LNCaP clone FGC (cell line): ENCODE results near the gene NAP1L4.
A peak's percentile ranks its signal among the peaks of the same experiment; 100 is the strongest.

Experiments
- DNase-seq: peaks from one replicate; pipeline ENCODE4 v3.0.0-alpha.2; 2011; ENCODE audit warnings: low read depth
- H3K4me3 ChIP-seq: 2 replicates; pipeline ENCODE4 v1.5.1; 2011; ENCODE audit warnings: mild to moderate bottlenecking, low read depth, low read length, control low read depth
- TF ChIP-seq, protein P1 (sequence below): IDR thresholded peaks from 2 replicates; pipeline ENCODE4 v1.5.1; 2012; ENCODE audit warnings: mild to moderate bottlenecking; ENCODE audit not compliant: control insufficient read depth, insufficient read depth; ENCODE audit errors: extremely low read depth

The NAP1L4 gene

DNA sequence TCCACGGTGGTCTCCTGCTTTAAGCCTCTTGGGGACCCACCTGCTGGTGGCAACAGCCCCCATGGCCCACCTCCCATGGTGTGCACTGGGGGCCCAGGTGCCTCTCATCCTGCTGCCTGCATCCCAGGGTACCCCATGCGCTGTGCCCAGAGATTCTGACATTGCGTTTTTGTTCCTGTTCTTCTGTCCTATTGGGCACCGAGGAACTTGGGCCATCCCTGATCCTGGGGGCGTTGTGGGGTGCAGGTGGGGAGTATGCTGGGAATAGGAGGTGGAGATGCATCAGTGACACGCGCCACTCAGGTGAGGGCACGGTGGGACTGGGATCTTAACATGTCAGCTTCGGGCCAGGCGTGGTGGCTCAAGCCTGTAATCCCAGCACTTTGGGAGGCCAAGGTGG is 12.4 kb upstream of the NAP1L4 start:
- no peak overlapping the region for H3K4me3 ChIP-seq
- DNase-seq, result no peak
- TF ChIP-seq, protein P1, sequence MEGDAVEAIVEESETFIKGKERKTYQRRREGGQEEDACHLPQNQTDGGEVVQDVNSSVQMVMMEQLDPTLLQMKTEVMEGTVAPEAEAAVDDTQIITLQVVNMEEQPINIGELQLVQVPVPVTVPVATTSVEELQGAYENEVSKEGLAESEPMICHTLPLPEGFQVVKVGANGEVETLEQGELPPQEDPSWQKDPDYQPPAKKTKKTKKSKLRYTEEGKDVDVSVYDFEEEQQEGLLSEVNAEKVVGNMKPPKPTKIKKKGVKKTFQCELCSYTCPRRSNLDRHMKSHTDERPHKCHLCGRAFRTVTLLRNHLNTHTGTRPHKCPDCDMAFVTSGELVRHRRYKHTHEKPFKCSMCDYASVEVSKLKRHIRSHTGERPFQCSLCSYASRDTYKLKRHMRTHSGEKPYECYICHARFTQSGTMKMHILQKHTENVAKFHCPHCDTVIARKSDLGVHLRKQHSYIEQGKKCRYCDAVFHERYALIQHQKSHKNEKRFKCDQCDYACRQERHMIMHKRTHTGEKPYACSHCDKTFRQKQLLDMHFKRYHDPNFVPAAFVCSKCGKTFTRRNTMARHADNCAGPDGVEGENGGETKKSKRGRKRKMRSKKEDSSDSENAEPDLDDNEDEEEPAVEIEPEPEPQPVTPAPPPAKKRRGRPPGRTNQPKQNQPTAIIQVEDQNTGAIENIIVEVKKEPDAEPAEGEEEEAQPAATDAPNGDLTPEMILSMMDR, result no peak

DNA sequence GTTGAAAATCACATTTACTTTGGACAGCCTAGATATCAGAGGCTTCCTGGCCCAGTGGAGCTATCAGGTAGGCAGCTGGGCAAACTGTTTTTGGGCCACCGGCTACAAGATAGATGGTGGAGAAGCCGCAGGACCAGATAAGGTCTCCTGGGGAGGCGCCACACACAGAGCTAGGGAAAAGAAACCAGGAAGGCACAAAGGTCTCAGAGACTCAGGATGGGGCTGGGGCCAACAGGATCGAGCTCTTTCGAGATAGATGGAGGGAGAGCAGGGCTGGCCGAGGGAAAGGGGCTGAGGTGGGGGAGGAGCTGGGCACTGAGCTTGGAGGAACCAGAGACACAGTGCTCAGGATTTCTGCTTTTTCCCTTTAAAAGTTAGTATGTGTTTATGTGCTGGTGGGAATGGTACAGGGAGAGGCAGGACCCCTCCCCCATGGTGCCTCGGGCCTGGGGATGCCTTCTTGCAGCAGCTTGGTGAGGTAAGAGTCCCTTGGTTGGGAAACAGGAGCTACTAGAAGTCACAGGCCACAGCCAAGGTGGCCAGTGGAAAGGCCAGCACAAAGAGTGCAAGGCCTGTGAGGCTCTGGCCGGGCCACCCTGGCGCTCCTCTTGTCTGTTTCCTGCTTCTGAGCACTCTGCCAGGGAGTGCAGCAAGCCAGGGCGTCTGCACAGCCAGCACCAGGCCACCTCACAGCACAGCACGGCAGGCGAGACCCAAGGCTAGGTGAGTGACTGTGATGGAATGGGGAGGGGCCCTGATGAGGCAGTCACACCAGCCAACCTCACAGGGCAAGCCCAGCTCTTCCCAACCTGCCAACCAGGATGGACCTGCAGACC is 11.5 kb upstream of the NAP1L4 start:
- no peak overlapping the region for H3K4me3 ChIP-seq
- DNase-seq, result no peak
- TF ChIP-seq, protein P1, result no peak

DNA sequence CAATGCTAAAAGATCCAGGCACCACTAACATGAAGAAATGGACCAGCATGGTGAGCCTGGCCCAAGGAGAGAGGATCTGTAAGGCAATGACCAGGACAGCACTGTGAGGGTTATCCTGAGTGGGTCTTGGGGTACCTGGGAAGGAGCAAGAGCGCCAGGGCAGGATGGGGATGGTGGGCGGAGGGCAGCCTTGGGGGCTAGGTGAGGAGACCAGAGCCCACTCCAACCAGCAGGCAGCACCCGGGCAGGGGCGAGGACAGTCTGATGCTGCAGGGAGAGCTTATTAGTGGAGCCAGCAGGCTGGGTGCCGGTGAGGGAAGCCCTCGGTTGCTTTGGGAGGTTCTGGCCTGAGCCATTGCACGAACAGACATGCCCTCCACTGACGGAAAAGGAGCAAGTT is 10.7 kb upstream of the NAP1L4 start:
- DNase-seq, result no peak
- TF ChIP-seq, protein P1, result no peak

DNA sequence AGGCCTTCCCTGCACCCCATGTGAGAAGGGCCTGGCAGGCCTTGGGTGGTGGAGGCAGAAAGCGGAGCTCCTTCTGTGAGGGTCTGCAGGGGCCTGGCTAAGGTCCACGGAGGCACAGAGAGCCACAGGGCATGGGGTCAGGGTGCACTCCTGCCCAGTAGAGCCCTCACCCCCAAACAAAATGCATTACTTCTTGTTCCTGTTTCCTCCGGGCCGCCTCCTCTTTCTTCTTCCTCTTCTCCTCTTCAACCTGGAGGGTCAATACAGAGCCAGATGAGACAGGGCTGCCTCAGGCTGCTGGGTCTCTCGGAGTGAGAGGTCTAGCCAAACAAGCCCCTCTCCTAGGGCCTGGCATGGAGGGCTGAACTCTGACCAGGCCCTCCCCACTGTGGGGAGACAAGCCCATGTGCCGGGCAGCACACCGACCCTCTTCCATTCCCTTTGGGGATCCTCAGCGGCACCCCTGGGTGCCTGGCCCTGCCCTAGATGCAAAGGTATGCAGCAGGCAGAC is 10.3 kb upstream of the NAP1L4 start:
- H3K4me3 ChIP-seq, result no peak overlapping the region
- no peak for DNase-seq
- TF ChIP-seq, protein P1, result no peak

More for the DNA sequence above, 10.7 kb upstream of the NAP1L4 start:
- no peak overlapping the region for H3K4me3 ChIP-seq

DNA sequence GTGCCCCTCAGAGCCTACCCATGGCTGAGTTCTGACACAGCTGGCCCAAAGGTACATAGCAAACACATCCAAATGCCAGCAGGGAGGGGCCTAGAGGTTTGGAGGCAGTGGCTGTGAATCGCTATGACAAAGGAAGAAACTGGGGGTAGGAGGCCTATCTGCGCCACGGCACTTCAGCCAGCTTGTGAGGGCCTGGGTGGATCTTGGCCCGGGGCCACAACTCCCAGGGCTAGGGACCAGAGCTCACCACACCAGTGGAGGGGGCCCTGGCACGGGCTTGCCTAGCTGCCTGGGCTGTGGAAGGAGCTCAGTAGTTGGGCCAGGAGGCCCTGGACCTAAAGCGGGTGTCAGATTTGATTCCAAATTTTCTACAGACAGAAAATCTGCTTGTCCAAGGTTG is 9.4 kb upstream of the NAP1L4 start:
- TF ChIP-seq, protein P1, result no peak

DNA sequence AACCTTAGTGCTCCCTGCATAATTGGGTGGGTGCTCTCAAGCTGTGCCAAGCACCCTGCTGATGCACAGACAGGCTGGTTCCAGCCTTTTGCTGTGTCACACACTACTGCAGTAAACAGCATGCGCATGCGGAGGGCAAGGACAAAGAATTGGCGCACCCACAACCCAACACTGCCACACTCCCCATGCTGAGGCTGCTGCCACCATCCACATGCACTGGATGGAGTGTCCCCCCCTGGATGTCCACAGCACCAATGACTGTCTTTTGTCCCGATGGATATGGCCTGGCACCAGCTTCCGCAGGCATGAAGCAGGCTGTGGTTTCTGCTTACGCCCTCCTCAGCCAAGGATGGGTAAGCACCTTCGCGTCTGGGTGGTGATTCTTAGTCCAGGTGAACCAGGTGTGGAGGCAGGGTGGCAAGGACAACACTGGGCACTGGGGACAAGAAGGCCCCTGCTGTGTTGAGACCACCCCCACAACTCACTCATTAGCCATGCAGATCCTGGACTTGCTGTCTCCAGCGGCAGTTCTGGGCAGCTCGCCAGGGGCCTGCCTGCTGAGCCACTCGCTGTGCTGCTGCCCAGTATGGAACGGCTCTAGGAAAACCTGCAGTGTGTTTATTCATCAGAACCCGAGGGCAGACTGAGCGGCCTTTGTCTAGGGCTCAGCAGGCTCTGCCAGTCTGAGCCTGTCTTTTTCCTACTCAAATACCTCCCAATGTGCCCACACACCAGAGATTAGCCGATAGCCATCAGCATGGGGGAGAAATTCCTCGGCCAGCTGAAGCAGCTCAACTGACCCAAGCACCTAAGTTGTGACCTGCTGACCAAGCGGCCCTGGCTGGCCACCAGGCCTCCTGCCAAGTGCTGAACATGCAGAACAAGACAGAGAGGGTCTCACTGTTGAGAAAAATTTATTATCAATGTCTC is 8.2 kb upstream of the NAP1L4 start:
- H3K4me3 ChIP-seq, result no peak overlapping the region
- TF ChIP-seq, protein P1, result no peak; the same call in 1 of the 2 replicates
- DNase-seq, result peak; percentile 85

More for the DNA sequence above, 9.4 kb upstream of the NAP1L4 start:
- no peak for DNase-seq
- H3K4me3 ChIP-seq, result no peak overlapping the region
